Liver (tissue), 9 donors: ENCODE results near the gene ZFP3. TPM values are rescaled to one million over a fixed set of nuclear protein-coding genes. Genes with fewer than 3 reads are reported as not detected.

Source experiments
- DNase-seq: peaks from one replicate; pipeline ENCODE4 v3.0.0-alpha.2; 2017; ENCODE audit warnings: low spot score
- H3K27ac ChIP-seq, 2 donors: one replicate each; pipeline ENCODE4 v1.7.0; 2013; ENCODE audit warnings: inconsistent platforms in 2 of 2, low read length in 2 of 2, control low read depth in 1 of 2, low read depth in 1 of 2, mild to moderate bottlenecking in 1 of 2
- H3K27me3 ChIP-seq, 4 donors: one replicate each; pipeline versions ENCODE4 v1.6.1 to v1.7.0; 2013; ENCODE audit warnings: low read length in 3 of 4, inconsistent platforms in 1 of 4, mild to moderate bottlenecking in 1 of 4, moderate library complexity in 1 of 4; ENCODE audit not compliant: control insufficient read depth in 4 of 4, insufficient read depth in 4 of 4
- H3K36me3 ChIP-seq, 4 donors: one replicate each; pipeline versions ENCODE4 v1.6.1 to v1.7.0; 2013; ENCODE audit warnings: low read length in 3 of 4, mild to moderate bottlenecking in 3 of 4, low read depth in 1 of 4, moderate library complexity in 1 of 4; ENCODE audit not compliant: control insufficient read depth in 4 of 4, insufficient read depth in 3 of 4
- H3K4me1 ChIP-seq, 4 donors: one replicate each; pipeline versions ENCODE4 v1.6.1 to v1.7.0; 2013; ENCODE audit warnings: low read length in 3 of 4, mild to moderate bottlenecking in 3 of 4, moderate library complexity in 1 of 4; ENCODE audit not compliant: control insufficient read depth in 4 of 4, insufficient read depth in 4 of 4
- H3K4me3 ChIP-seq, 3 donors: one replicate each; pipeline versions ENCODE4 v1.6.1 to v1.7.0; 2013; ENCODE audit warnings: low read length in 3 of 3, control low read depth in 1 of 3, low read depth in 1 of 3, mild to moderate bottlenecking in 1 of 3
- H3K9ac ChIP-seq, 2 donors: one replicate each; pipeline ENCODE4 v1.7.0; 2013; ENCODE audit warnings: low read length in 2 of 2, mild to moderate bottlenecking in 2 of 2, moderate library complexity in 2 of 2, control low read depth in 1 of 2, low read depth in 1 of 2
- H3K9me3 ChIP-seq, 4 donors: one replicate each; pipeline versions ENCODE4 v1.6.1 to v1.7.0; 2013; ENCODE audit warnings: low read length in 3 of 4; ENCODE audit not compliant: control insufficient read depth in 4 of 4
- EGR1 ChIP-seq, 2 donors: IDR thresholded peaks; 2 replicates each; pipeline ENCODE4 v1.6.1; 2016 to 2018; ENCODE audit warnings: antibody characterized with exemption in 2 of 2, low read depth in 2 of 2
- FOXA2 ChIP-seq: IDR thresholded peaks from 2 replicates; pipeline ENCODE4 v1.6.1; 2016; ENCODE audit warnings: antibody characterized with exemption
- GABPA ChIP-seq, 2 donors: IDR thresholded peaks in 1 of 2; conservative IDR thresholded peaks in 1 of 2; 2 replicates each; pipeline ENCODE4 v1.6.1; 2016; ENCODE audit warnings: antibody characterized with exemption in 2 of 2, mild to moderate bottlenecking in 1 of 2, moderate library complexity in 1 of 2
- HNF4A ChIP-seq, 2 donors: conservative IDR thresholded peaks; 2 replicates each; pipeline ENCODE4 v1.6.1; 2016; ENCODE audit warnings: antibody characterized with exemption in 2 of 2, mild to moderate bottlenecking in 2 of 2
- HNF4G ChIP-seq: IDR thresholded peaks from 2 replicates; pipeline ENCODE4 v1.6.1; 2016; ENCODE audit warnings: antibody characterized with exemption
- NR2F2 ChIP-seq: IDR thresholded peaks from 2 replicates; pipeline ENCODE4 v1.6.1; 2016; ENCODE audit warnings: antibody characterized with exemption
- RXRA ChIP-seq, 2 donors: IDR thresholded peaks; 2 replicates each; pipeline ENCODE4 v1.6.1; 2017 to 2018; ENCODE audit warnings: antibody characterized with exemption in 2 of 2, mild to moderate bottlenecking in 1 of 2
- SP1 ChIP-seq: IDR thresholded peaks from 2 replicates; pipeline ENCODE4 v1.6.1; 2018; ENCODE audit warnings: antibody characterized with exemption, mild to moderate bottlenecking
- WGBS: extraction: QIAGEN DNeasy Blood & Tissue Kit; methylation state at CpG from one replicate; pipeline ENCODE4 v1.1.7; 2013; 5-methylcytosine and 5-hydroxymethylcytosine counted together
- polyA plus RNA-seq, 2 donors: library from polyadenylated mRNA; stranded (reverse) in 1 of 2; unstranded in 1 of 2; fragments of 200-250 nt in 1 of 2; fragments of >200 nt in 1 of 2; fragmentation: Nextera tagmentation in 1 of 2; extraction: Ambion mirVana in 1 of 2; gene quantifications; one replicate each; pipeline versions ENCODE4 v1.2.1 to v1.2.3, GENCODE V29; 2013 to 2015
- total RNA-seq, 2 donors: library from RNA; depleted of rRNA; stranded (reverse); fragments of >200 nt; gene quantifications; one replicate each; pipeline ENCODE4 v1.2.3, GENCODE V29; 2014
- TF ChIP-seq, protein P1 (sequence below): IDR thresholded peaks from 2 replicates; pipeline ENCODE4 v1.6.1; 2016; ENCODE audit warnings: antibody characterized with exemption
- TF ChIP-seq, protein P2 (sequence below): fragments of 150-350 bp; IDR thresholded peaks from 2 replicates; pipeline ENCODE4 v1.5.1; 2017; ENCODE audit warnings: improper control_type of control experiment, low read depth, low read length; ENCODE audit not compliant: missing input control
- TF ChIP-seq, protein P3 (sequence below): IDR thresholded peaks from 2 replicates; pipeline ENCODE4 v1.6.1; 2016; ENCODE audit warnings: antibody characterized with exemption
- donor health status: healthy.
- donor health status: healthy.
- donor health status: healthy.
- donor health status: healthy.
- donor health status: healthy.

ZFP3 gene
- total and polyA plus RNA-seq, 4 donors, result 0.46 to 1.6 (median 1.1) TPM

DNA sequence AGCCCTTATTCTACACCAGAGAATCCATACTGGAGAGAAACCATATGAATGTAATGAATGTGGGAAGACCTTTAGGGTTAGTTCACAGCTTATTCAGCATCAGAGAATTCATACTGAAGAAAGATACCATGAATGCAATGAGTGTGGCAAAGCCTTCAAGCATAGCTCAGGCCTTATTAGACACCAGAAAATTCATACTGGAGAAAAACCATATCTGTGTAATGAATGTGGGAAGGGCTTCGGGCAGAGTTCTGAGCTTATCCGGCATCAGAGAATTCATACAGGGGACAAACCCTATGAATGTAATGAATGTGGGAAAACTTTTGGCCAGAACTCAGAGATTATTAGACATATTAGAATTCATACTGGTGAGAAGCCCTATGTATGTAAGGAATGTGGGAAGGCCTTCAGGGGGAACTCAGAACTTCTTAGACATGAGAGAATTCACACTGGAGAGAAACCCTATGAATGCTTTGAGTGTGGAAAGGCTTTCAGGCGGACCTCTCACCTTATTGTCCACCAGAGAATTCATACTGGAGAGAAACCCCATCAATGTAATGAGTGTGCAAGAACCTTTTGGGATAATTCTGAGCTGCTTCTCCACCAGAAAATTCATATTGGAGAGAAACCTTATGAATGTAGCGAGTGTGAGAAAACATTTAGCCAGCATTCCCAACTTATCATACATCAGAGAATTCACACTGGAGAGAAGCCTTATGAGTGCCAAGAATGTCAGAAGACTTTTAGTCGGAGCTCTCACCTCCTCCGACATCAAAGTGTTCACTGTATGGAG, 14.1 kb downstream of the ZFP3 start:
- Histone ChIP-seq H3K9me3 (peaks cover 51 to 90% (median 70%) of the 10 kb centered on the region in 4 donors), H3K27me3 (peaks cover 0 to 5% (median 0%) of the 10 kb centered on the region in 4 donors), H3K36me3 (peaks cover 0 to 23% (median 16%) of the 10 kb centered on the region in 4 donors), H3K27ac (no peak overlapping the region), H3K9ac (no peak overlapping the region), H3K4me1 (no peaks in the 10 kb centered on the region), H3K4me3 (peak overlapping the region in 1 of 3 donors; percentile 14)
- 96% methylated on average over 6 of the region's 6 CpGs for WGBS
- no peak for DNase-seq
- TF ChIP-seq, protein P1, sequence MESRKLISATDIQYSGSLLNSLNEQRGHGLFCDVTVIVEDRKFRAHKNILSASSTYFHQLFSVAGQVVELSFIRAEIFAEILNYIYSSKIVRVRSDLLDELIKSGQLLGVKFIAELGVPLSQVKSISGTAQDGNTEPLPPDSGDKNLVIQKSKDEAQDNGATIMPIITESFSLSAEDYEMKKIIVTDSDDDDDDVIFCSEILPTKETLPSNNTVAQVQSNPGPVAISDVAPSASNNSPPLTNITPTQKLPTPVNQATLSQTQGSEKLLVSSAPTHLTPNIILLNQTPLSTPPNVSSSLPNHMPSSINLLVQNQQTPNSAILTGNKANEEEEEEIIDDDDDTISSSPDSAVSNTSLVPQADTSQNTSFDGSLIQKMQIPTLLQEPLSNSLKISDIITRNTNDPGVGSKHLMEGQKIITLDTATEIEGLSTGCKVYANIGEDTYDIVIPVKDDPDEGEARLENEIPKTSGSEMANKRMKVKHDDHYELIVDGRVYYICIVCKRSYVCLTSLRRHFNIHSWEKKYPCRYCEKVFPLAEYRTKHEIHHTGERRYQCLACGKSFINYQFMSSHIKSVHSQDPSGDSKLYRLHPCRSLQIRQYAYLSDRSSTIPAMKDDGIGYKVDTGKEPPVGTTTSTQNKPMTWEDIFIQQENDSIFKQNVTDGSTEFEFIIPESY, result no peak
- no peak for TF ChIP-seq NR2F2

- Histone ChIP-seq H3K4me3 (peak overlapping the region; percentile 43 to 46 (median 46)), H3K4me1 (no peaks in the 10 kb centered on the region), H3K9ac (no peak overlapping the region), H3K36me3 (peaks cover 0 to 5% (median 2%) of the 10 kb centered on the region in 4 donors), H3K27ac (no peak overlapping the region), H3K9me3 (peaks cover 38 to 58% (median 48%) of the 10 kb centered on the region in 4 donors), H3K27me3 (peaks cover 0 to 5% (median 0%) of the 10 kb centered on the region in 4 donors)
- WGBS, result 21% methylated on average over 7 of the region's 7 CpGs
- TF ChIP-seq GABPA (IDR thresholded peaks at IDR 0.05 in 1 of 2, conservative IDR thresholded peaks at IDR 0.05 in 1 of 2), result no peak
- no peak for TF ChIP-seq HNF4G
- TF ChIP-seq, protein P2, sequence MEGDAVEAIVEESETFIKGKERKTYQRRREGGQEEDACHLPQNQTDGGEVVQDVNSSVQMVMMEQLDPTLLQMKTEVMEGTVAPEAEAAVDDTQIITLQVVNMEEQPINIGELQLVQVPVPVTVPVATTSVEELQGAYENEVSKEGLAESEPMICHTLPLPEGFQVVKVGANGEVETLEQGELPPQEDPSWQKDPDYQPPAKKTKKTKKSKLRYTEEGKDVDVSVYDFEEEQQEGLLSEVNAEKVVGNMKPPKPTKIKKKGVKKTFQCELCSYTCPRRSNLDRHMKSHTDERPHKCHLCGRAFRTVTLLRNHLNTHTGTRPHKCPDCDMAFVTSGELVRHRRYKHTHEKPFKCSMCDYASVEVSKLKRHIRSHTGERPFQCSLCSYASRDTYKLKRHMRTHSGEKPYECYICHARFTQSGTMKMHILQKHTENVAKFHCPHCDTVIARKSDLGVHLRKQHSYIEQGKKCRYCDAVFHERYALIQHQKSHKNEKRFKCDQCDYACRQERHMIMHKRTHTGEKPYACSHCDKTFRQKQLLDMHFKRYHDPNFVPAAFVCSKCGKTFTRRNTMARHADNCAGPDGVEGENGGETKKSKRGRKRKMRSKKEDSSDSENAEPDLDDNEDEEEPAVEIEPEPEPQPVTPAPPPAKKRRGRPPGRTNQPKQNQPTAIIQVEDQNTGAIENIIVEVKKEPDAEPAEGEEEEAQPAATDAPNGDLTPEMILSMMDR, result no peak
- TF ChIP-seq, protein P3, sequence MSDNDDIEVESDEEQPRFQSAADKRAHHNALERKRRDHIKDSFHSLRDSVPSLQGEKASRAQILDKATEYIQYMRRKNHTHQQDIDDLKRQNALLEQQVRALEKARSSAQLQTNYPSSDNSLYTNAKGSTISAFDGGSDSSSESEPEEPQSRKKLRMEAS, result no peak
- TF ChIP-seq FOXA2, result no peak
- TF ChIP-seq SP1, result no peak
- no peak for TF ChIP-seq HNF4A (conservative IDR thresholded peaks at IDR 0.05)
- no peak for DNase-seq
These were observed 18.4 kb downstream of the ZFP3 start for GRCh38 chr17:5096731-5097100.

GRCh38 chr17:5097101-5097834, 19.0 kb downstream of the ZFP3 start:
- no peaks in the 10 kb centered on the region for H3K4me1 ChIP-seq
- H3K27ac ChIP-seq, result no peak overlapping the region
- peaks cover 0 to under 1% (median 0%) of the 10 kb centered on the region in 4 donors for H3K36me3 ChIP-seq
- TF ChIP-seq, protein P3, result no peak
- TF ChIP-seq, protein P2, result no peak
- TF ChIP-seq EGR1 (IDR thresholded peaks at IDR 0.05; ENCODE audit: low read depth in 2 of 2), result no peak
- TF ChIP-seq, protein P1, result no peak
- peak in 1 of 2 donors; percentile 10 for TF ChIP-seq RXRA (IDR thresholded peaks at IDR 0.05)
- H3K4me3 ChIP-seq, result peak overlapping the region; percentile 43 to 46 (median 46)
- H3K9me3 ChIP-seq, result peaks cover 34 to 52% (median 43%) of the 10 kb centered on the region in 4 donors
- H3K9ac ChIP-seq, result no peak overlapping the region
- WGBS, result 8% methylated on average over 63 of the region's 63 CpGs
- H3K27me3 ChIP-seq, result peaks cover 0 to 5% (median 0%) of the 10 kb centered on the region in 4 donors
- no peak for DNase-seq
